ENCODE data around the gene MEOX1.
A peak's percentile ranks its signal among the peaks of the same experiment; 100 is the strongest.

MEOX1 gene

GRCh38 chr17:43679911-43680310 lies 18.2 kb upstream of the MEOX1 start:
- DNase-seq, result no peak

GRCh38 chr17:43679401-43679800 lies 17.7 kb upstream of the MEOX1 start:
- DNase-seq, result no peak

GRCh38 chr17:43676471-43676870 lies 14.7 kb upstream of the MEOX1 start:
- no peak for DNase-seq

GRCh38 chr17:43674394-43674793 lies 12.7 kb upstream of the MEOX1 start:
- no peak for DNase-seq

GRCh38 chr17:43673516-43674323 lies 12.0 kb upstream of the MEOX1 start:
- DNase-seq, result peak; percentile 77

- no peak for DNase-seq
Measured at GRCh38 chr17:43671755-43672519, 10.2 kb upstream of the MEOX1 start.

GRCh38 chr17:43671031-43671692 lies 9.4 kb upstream of the MEOX1 start:
- DNase-seq, result no peak

- DNase-seq, result no peak
Measured at GRCh38 chr17:43670645-43671030, 8.9 kb upstream of the MEOX1 start.

GRCh38 chr17:43669971-43670644 lies 8.4 kb upstream of the MEOX1 start:
- DNase-seq, result no peak

GRCh38 chr17:43667947-43668348 lies 6.2 kb upstream of the MEOX1 start:
- DNase-seq, result no peak

- DNase-seq, result no peak
Measured at GRCh38 chr17:43667506-43667905, 5.8 kb upstream of the MEOX1 start.

GRCh38 chr17:43665937-43666236 lies 4.2 kb upstream of the MEOX1 start:
- no peak for DNase-seq

GRCh38 chr17:43665084-43665936 lies 3.6 kb upstream of the MEOX1 start:
- no peak for DNase-seq

GRCh38 chr17:43664096-43664495 lies 2.4 kb upstream of the MEOX1 start:
- DNase-seq, result no peak

- no peak for DNase-seq
Measured at GRCh38 chr17:43663383-43663782, 1.7 kb upstream of the MEOX1 start.

- no peak for DNase-seq
Measured at GRCh38 chr17:43662413-43663141, 855 bp upstream of the MEOX1 start.

- DNase-seq, result peak; percentile 13
Measured at GRCh38 chr17:43660816-43661493, 767 bp downstream of the MEOX1 start.

- DNase-seq, result no peak
Measured at GRCh38 chr17:43659823-43660617, 1.7 kb downstream of the MEOX1 start.

GRCh38 chr17:43658900-43659299 lies 2.8 kb downstream of the MEOX1 start:
- DNase-seq, result no peak

GRCh38 chr17:43655693-43656255 lies 5.9 kb downstream of the MEOX1 start:
- DNase-seq, result no peak
